ENCODE measurements around the gene AMMECR1. TPM values are rescaled to one million over a fixed set of nuclear protein-coding genes. Genes with fewer than 3 reads are reported as not detected.
A peak's percentile ranks its signal among the peaks of the same experiment; 100 is the strongest.

AMMECR1 gene
- total and polyA plus RNA-seq, 2 of the 8 experiments (the other 6 are each of a cell fraction or from before 2014, with no cell fraction given): 10.2 to 21.2 TPM

- peak; percentile 63 for TF ChIP-seq MAX (IDR thresholded peaks at IDR 0.05)
- TF ChIP-seq POLR2A (IDR thresholded peaks at IDR 0.05; ENCODE audit: control extremely low read depth in 1 of 2, low read depth in 2 of 2, low read length in 2 of 2): peak; percentile 2 to 27
- TF ChIP-seq SUZ12 (IDR thresholded peaks at IDR 0.05; ENCODE audit: low read length): no peak
- TF ChIP-seq RBBP5 (IDR thresholded peaks at IDR 0.05; ENCODE audit: borderline replicate concordance, low read depth, low read length): peak; percentile 85; the same call in 1 of the 2 replicates
Measured at GRCh38 chrX:110317820-110318663, at the start of gene AMMECR1 (continued).
